NCI-H2227 treated with DMSO at 0.1 percent for 48 hours (cell line): ENCODE data around the gene GRPEL1.

ENCODE experiments used
- DNase-seq: peaks from one replicate; lab custom pipeline; 2025; lab: John Stamatoyannopoulos, UW

The GRPEL1 gene

DNA sequence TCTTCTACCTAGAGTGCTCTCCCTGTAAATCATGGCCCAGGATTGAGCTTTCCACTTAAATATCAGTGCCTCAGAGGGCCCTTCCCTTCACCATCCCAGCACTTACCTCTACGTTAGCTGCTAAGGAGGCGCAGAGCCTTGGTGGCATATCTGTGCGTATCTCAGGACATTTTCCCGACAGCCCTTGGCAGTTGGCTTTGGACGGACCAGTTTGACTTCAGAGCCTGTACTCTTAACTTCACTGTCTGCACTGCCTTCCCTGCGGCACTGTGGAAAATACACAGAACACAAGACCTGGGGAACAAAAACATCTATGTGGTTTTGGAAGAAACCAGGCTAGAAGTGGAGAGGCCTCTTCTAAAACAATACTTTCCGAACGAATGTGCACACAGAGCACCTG, 22.3 kb downstream of the GRPEL1 start:
- DNase-seq, result no peak

DNA sequence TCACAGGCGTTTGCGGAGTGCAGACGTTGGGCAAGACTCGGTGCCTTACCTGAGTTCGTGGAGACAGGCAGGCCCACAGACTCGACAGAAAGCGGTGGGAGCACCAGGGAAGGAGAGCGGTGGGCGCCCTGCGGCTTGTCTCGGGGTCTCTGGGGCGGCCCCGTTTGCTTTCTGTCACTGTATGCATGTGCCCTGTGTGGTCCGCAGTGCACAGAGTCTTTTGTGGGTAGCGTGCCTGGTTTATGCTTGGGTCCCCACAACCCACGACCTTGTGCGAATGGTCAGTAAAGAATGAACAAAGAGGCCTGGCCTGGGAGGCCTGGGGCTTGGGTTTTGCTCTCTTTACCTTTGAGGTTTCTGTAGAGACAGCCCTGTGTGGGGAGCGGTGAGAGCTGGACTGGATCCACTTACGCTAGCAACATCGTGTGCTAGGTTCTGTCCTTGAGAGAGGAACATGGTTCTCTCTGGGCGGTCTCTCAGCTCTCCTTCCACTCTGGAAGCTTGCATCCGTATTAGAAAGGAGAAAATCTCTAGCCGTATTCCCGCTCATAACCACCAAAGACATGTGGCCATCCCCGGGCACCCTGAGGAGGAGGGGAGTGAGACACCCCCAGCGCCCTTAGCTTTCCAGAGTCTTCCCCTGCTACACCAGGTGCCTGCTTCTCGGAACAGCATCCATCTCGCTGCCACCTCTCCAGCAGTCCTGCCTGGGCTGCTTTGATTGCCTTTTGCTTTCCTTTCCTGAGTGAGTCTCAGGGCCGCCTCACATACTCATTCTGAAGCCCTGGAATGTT, 23.5 kb downstream of the GRPEL1 start:
- no peak for DNase-seq

DNA sequence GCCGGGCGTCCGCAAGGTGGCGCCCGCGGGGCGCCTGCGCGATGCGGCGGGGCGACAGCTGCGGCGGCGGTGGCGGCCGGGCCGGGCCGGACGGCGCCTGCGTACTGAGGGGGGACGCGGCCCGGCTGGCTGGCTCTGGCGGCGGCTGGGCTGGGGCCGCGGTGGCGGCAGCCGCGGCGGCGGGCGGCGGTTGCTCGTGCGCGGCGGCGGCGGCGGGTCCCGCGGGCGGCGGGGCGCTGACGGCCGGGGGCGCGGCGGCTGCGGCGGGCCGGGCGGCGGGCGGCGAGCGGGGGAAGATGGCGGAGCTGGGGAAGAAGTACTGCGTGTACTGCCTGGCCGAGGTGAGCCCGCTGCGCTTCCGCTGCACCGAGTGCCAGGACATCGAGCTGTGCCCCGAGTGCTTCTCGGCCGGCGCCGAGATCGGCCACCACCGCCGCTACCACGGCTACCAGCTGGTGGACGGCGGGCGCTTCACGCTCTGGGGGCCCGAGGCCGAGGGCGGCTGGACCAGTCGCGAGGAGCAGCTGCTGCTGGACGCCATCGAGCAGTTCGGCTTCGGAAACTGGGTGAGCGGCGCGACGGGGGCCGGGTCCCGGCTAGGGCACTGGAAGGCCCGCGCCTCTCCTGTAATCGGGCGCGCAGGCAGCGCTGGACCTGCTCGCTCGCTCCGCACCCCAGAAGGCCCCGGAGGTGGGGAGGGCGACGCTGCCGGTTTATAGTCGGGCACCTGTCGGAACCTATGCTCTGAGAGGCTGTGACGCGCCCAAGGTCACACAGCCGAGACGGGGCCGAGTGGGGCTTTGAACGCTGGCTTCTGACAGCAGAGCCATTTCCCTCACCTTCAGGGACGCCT, 24.4 kb downstream of the GRPEL1 start, which contains the start of gene TADA2B:
TADA2B (plus strand) TSS at position 89 of the 853 bp plus-strand sequence; CDS start at position 297, 208 bp downstream.
- DNase-seq, result no peak

- peak; percentile 93 for DNase-seq
Observed at GRCh38 chr4:7042503-7043283, 25.2 kb downstream of the GRPEL1 start.

GRCh38 chr4:7041801-7042502, 25.9 kb downstream of the GRPEL1 start:
- peak; percentile 6 for DNase-seq

GRCh38 chr4:7041246-7041645, 26.6 kb downstream of the GRPEL1 start:
- no peak for DNase-seq

DNA sequence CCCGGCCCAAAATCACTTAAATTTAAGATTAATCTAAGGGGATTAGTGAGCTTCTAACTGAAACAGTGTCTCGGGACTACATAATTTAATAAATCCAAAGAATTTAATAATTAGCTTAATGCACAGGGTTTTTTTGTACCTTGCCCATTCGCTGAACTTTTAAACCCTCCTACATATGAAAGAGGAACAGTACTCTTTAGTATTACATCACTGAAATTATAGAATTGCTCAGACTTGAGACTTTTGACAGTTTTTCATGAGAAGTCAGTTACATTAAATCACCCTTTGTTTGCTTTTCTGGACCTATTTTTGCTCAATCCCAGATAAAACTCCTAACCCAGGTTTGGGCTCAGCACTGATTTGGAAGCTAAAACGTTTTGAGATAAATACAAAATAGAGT, 27.1 kb downstream of the GRPEL1 start:
- DNase-seq, result no peak

GRCh38 chr4:7037425-7037824, 30.4 kb downstream of the GRPEL1 start:
- no peak for DNase-seq

DNA sequence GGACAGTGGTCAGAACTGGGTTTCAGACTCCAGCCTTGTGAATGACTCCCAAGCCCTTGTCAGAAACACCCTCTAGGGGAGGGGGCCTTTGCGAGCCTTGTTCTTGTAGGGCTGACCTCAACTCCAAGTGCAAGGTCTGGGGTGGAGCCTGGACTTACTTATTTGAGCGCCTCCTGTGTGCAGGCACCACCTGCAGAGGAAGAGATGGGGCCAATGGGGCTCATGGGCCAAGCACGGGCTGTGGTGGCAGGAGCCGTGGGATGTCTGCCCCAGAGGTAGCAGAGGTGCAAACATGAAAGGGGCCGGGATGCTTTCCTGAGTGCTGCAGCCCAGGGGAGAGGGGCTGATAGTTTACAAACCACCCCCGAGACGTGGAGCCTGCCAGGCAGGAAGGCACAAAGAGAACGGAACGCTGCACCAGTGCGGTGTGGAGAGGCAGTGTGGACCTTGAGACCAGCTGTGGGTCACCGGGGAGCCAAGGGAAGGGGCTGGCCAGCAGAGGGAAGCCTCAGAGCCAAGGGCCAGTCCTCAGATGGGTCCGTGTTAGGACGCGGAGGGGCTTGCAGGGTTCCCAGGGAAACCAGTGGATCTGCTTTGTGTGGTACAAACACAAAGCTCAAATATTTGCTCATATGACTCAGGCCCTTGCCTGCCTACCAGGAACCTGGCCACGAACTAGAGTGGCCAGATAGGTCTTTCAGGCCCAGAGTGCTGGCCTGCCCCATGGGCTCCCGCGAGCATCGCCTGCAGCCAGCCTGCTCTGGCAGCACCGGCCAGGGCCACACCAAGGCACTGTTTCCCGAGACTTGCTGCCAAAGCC, 33.4 kb downstream of the GRPEL1 start:
- DNase-seq, result no peak

DNA sequence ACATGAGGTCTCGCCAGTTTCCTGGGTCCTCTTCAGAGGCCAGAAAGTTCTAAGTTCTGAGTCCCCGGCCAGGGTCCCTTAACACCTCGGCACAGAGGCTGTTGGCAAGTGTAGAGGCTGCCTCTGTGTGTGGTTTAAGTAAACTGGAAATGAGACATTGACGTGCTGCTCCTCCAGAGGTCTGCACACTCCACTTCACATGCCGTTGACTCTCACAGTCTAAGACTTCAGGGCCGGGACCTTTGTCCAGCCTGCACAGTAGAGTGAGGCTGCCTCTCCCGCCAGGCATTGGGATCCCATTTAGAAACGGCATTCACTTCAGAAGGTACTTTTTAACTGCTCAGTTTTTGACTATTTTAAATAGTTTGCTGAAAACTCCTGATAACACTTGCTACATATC, 35.3 kb downstream of the GRPEL1 start:
- DNase-seq, result no peak

DNA sequence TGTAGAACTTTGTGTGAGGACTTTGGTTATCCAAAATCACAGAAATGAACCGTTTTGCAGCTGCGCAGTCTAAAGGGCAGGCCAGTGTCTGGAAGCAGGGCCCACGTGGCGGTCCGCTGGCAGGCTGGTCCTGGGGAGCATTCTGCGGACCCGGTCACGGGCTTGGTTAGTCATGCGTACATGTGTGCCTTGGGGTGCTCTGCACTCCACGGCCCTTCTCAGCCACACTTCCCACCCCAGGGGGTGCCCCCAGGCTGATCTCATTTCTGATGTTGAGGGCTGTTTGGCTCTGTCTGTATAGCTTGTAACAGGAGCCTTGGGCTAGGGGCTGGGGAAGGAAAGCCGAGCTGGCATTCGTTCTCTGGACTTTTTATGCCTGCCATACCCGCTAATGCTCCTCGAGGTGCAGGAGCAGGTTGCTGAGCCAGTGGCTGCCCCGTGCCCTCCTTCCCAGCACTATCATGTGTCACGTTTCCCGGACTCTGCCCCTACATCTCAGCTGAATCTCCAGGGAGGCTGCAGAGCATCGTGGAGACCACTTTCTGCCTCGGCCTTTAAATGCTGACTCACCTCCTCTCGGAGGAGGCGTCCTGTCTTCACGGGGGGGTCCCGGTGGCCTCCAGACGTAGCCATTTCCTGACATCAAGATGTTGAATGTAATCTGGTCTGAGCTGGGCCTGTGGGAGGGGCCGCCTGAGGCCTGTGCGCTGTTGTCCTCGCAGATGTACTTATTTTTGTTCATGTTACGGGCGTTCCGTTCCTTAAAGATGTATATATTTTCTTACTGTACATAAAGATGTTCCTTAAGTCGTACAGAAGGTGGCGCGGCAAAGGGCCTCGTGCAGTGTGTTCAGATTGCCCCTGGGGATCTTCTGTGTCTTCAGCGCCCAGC, 36.1 kb downstream of the GRPEL1 start:
- no peak for DNase-seq

DNA sequence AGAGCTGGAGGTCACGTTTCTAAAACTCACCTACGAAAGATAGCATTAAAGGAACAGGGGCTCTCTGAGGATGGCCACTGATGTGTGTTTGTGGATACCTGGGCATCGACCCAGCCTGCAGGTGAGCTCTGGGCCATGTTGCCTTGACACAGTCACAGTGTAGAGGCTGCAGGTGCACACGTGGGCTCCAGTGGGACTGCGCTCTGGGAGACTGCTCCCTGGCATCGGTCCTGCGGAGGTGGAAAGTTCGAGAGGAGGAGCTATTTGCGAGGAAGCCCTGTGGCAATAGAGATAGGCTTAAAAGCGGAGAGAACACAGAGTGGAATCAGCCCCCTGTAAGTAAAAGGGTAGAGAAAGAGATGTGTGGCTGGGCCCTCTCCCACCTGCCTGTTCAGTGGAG, 37.0 kb downstream of the GRPEL1 start:
- DNase-seq, result no peak

DNA sequence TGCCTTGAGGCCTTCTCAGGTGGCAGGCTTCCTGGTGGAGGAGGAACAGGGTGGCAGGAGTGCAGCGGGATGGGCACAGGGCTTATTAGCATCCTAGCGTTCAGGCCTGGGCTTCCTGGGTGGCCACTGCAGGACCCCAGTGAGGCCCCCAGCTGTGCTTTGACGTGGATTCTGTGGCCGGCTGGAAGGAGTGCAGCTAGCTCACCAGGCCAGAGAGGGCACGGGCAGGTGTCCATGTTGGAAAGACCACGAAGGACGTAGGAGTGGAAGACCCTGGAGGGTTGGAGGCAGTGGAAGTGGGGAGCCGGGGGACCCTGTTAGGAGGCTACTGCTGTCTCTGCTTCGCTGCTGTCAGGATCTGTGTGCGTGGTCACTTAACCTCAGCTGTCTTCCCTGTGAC, 37.9 kb downstream of the GRPEL1 start:
- no peak for DNase-seq

GRCh38 chr4:7029212-7029611, 38.7 kb downstream of the GRPEL1 start:
- no peak for DNase-seq

DNA sequence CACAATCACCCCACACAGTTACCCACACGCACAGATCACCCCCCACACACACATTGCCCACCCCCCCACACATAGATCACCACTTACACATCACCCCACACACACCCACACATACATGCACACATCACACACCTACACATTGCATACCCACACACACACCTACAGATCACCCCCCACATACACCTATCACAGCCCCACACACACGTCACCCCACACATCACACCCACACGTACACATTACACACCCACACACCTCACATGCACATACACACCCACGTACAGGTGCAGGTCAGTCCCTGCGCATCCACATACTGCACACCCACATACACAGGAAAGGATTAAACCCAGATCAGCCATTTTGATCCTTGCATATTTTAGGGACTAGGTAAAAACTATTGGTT, 40.0 kb downstream of the GRPEL1 start:
- DNase-seq, result no peak

DNA sequence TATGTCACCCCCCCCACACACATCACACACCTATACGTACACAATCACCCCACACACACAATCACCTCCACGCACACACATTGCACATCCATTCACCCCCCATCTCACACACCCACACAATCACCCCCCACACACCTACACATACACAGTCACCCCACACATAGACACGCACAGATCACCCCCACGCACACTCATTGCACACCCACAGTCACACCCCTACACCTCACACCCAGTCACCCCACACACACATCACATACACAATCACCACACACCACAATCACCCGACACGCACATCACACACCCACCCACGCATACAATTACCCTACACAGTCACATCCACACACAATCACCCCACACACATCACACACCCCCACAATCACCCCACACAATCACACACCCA, 40.6 kb downstream of the GRPEL1 start:
- DNase-seq, result no peak

- DNase-seq, result no peak
Observed at GRCh38 chr4:7026107-7026506, 41.8 kb downstream of the GRPEL1 start.

DNA sequence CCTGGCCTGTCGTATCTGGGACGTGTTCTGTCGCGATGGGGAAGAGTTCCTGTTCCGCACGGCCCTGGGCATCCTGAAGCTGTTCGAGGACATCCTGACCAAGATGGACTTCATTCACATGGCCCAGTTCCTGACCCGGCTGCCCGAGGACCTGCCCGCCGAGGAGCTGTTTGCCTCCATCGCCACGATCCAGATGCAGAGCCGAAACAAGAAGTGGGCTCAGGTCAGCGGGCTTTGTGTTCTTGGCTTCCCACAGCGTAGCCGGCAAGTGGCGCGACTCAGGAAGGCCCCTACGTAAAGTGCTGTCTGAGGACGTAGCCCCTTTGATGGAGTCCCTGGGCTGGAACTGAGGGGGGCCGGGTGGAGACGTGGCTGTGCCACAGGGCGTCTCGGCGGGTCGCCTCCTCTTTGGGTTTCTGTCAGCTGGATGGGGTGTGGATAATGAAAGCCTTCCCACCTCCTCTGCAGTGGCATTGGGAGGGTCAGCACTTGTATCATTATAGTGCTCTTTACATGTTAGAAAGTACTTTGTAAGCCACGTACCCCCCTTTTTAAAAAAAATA, 42.7 kb downstream of the GRPEL1 start:
- no peak for DNase-seq

DNA sequence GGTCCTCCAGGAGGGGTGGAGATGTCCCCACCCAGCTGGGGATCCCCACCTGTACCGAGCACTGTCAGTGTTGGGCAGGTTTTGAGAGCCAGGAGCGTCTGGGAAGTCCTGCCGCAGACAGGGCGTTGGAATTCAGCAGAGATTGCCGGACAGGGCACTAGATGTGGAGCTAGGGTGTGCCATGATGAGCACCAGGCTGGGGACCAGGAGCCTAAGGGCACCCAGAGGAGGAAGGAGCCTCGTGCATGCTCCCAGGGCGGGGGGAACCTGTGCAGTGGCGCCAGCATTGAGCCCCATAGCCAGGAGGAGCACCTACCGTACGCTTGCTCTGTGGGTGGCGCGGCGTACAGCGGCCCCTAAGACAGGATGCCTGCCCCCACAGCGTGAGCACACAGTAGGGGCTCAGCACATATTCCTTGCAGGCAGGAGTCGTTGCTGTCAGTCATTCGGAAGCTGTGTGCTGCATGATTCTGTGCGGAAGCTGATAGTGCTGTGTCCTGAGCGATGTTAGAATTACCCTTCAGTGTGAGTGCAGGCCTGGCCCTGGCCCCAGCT, 43.5 kb downstream of the GRPEL1 start:
- DNase-seq, result no peak
